ENCODE results near the gene NKTR.
A peak's percentile ranks its signal among the peaks of the same experiment; 100 is the strongest.
"Not testable (repeated sequence)": the region's sequence is repeated elsewhere in the genome, so short reads cannot be mapped to it uniquely, and the experiment has no call there.

NKTR gene

DNA sequence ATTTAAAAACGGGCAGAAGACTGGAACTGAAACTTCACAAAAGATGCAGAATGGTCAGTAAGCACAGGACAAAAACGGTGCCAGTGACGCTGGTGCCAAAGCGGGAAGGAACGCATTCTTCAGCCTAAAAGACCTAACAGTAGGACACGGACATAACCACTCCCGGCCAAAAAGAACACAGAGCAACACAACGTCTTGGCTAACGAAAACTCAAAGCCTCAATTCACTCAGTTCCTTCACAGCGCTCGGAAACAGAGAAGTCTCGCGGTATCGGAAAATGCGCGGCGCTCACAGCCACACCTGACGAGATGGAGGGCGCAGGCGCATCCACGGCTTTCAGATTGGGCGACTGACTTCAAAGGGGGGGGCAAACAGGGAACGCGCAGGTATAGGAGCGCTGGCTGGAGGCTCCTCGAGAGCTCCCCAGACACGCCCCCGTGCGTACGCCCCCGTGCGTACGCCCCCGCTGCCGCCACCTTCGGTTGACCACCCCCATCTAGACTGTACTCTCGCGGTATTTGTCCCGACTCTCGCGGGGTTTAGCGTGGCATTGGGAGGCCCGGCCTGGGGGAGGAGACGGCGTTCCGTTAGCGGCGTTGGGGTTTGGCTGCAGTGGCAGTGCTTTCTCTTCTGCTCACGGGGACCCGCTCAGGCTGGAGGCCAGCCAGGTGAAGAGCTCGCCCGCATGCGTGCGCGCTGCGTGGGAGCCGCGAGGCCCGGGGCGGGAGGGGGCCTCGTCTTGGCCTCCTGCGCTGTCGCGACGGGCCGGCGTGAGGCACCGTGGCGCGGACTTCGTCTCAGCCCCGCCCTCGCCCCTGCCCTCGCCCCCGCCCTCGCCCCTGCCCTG is at the start of gene NKTR:
Gene NKTR (plus strand): TSS at position 576 of the 847 bp plus-strand sequence. CDS start 321 bp downstream, outside the sequence.
- peak within 1 kb of the TSS; percentile 96 for H3K4me3 ChIP-seq (ENCODE audit: low read depth, low read length)
- TF ChIP-seq, protein P1, sequence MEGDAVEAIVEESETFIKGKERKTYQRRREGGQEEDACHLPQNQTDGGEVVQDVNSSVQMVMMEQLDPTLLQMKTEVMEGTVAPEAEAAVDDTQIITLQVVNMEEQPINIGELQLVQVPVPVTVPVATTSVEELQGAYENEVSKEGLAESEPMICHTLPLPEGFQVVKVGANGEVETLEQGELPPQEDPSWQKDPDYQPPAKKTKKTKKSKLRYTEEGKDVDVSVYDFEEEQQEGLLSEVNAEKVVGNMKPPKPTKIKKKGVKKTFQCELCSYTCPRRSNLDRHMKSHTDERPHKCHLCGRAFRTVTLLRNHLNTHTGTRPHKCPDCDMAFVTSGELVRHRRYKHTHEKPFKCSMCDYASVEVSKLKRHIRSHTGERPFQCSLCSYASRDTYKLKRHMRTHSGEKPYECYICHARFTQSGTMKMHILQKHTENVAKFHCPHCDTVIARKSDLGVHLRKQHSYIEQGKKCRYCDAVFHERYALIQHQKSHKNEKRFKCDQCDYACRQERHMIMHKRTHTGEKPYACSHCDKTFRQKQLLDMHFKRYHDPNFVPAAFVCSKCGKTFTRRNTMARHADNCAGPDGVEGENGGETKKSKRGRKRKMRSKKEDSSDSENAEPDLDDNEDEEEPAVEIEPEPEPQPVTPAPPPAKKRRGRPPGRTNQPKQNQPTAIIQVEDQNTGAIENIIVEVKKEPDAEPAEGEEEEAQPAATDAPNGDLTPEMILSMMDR (IDR thresholded peaks at IDR 0.05; ENCODE audit: low read depth, low read length), result no peak
- peak; percentile 83 for TF ChIP-seq POLR2A (IDR thresholded peaks at IDR 0.05; ENCODE audit: extremely low read depth, insufficient read length)
- no peak for TF ChIP-seq MYC (IDR thresholded peaks at IDR 0.05; ENCODE audit: low read depth, low read length)
- TF ChIP-seq MAX (IDR thresholded peaks at IDR 0.05; ENCODE audit: low read depth, low read length), result no peak; the same call in 1 of the 2 replicates
- peak; percentile 99 for DNase-seq (ENCODE audit: low read depth)

- H3K4me3 ChIP-seq (ENCODE audit: low read depth, low read length), result no peak overlapping the region
- no peak for DNase-seq (ENCODE audit: low read depth)
- TF ChIP-seq, protein P1 (IDR thresholded peaks at IDR 0.05; ENCODE audit: low read depth, low read length), result no peak
- TF ChIP-seq POLR2A (IDR thresholded peaks at IDR 0.05; ENCODE audit: extremely low read depth, insufficient read length) (no peak), MAX (IDR thresholded peaks at IDR 0.05; ENCODE audit: low read depth, low read length) (no peak), MYC (IDR thresholded peaks at IDR 0.05; ENCODE audit: low read depth, low read length) (no peak)
Measured at GRCh38 chr3:42552830-42553229, 47.7 kb upstream of the NKTR start.

DNA sequence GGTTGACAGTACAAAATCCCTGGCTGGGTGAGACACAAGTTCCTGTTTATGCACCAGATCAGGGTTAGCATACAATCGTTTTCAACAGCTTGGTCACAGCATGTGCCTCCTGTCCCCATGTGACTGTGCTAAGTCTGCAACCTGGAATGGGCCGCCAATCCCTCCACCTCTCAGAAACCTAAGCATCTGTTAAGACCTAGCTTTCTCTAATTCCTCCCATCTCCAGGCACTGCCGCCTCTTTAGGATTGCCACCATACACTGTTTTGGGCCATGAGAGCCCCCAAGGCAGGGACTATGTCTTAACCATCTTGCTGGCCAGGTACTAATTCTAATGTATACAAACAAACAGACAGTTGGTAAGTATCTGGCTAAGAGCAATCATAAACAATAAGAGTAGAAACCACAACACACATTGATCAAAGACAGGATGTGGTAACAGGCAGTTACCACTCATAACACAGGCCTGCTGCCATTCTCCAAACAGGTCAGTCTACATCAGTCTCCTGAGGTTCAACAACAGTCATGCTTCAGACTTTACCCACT is 44.3 kb upstream of the NKTR start:
- no peak overlapping the region for H3K4me3 ChIP-seq (ENCODE audit: low read depth, low read length)
- DNase-seq (ENCODE audit: low read depth), result peak; percentile 31
- no peak for TF ChIP-seq MYC (IDR thresholded peaks at IDR 0.05; ENCODE audit: low read depth, low read length)
- peak; percentile 25; the same call in 1 of the 2 replicates for TF ChIP-seq MAX (IDR thresholded peaks at IDR 0.05; ENCODE audit: low read depth, low read length)
- TF ChIP-seq, protein P1 (IDR thresholded peaks at IDR 0.05; ENCODE audit: low read depth, low read length), result no peak
- TF ChIP-seq POLR2A (IDR thresholded peaks at IDR 0.05; ENCODE audit: extremely low read depth, insufficient read length), result no peak

DNA sequence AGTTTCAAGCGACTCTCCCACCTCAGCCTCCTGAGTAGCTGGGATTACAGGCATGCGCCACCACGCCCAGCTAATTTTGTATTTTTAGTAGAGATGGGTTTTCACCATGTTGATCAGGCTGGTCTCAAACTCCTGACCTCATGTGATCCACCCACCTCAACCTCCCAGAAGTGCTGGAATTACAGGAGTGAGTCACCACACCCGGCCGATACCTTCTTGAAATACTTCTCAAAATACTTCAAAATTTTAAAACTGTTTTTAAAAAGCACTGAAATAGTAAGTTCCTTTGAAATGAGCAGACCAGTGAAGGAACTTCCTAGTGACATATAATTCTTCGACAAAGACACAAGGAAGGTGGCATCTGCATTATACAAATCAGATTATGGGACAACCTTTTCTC is 43.7 kb upstream of the NKTR start:
- not testable (repeated sequence) for DNase-seq (ENCODE audit: low read depth)

DNA sequence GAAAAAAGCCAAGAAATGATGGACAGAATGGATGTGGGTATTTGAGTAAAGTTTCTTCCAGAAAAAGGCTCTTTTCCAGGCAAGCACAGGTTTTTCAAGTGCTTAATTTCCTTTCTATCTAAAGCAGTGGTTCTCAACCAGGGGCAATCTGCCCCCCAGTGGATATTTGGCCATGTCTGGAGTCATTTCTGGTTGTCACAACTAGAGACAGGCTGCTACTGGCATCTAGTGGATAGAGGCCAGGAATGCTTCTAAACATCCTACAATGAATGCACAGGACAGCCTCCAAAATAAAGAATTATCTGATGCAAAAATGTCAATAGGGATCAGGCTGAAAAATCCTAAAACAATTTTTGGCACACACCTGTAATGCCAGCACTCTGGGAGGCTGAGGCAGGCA is 42.6 kb upstream of the NKTR start:
- TF ChIP-seq, protein P1 (IDR thresholded peaks at IDR 0.05; ENCODE audit: low read depth, low read length), result peak; percentile 36
- TF ChIP-seq MAX (IDR thresholded peaks at IDR 0.05; ENCODE audit: low read depth, low read length), result no peak
- no peak overlapping the region for H3K4me3 ChIP-seq (ENCODE audit: low read depth, low read length)
- DNase-seq (ENCODE audit: low read depth), result peak; percentile 43

More for the DNA sequence above, 43.7 kb upstream of the NKTR start:
- H3K4me3 ChIP-seq (ENCODE audit: low read depth, low read length), result not testable (repeated sequence)

- no peak for DNase-seq (ENCODE audit: low read depth)
- no peak overlapping the region for H3K4me3 ChIP-seq (ENCODE audit: low read depth, low read length)
- no peak for TF ChIP-seq MAX (IDR thresholded peaks at IDR 0.05; ENCODE audit: low read depth, low read length)
- no peak for TF ChIP-seq MYC (IDR thresholded peaks at IDR 0.05; ENCODE audit: low read depth, low read length)
- TF ChIP-seq, protein P1 (IDR thresholded peaks at IDR 0.05; ENCODE audit: low read depth, low read length), result no peak
- TF ChIP-seq POLR2A (IDR thresholded peaks at IDR 0.05; ENCODE audit: extremely low read depth, insufficient read length), result no peak
Measured at GRCh38 chr3:42562047-42562907, 38.2 kb upstream of the NKTR start.

Data from NB4 (cell line).